G401.6 (cell line): ENCODE results near the gene USB1.

Source experiments
- FAIRE-seq: peaks from 2 replicates; lab custom pipeline; 2012; peaks lifted over from hg19 to GRCh38; lab: Jason Lieb, UNC

The USB1 gene, protein sequence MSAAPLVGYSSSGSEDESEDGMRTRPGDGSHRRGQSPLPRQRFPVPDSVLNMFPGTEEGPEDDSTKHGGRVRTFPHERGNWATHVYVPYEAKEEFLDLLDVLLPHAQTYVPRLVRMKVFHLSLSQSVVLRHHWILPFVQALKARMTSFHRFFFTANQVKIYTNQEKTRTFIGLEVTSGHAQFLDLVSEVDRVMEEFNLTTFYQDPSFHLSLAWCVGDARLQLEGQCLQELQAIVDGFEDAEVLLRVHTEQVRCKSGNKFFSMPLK

DNA sequence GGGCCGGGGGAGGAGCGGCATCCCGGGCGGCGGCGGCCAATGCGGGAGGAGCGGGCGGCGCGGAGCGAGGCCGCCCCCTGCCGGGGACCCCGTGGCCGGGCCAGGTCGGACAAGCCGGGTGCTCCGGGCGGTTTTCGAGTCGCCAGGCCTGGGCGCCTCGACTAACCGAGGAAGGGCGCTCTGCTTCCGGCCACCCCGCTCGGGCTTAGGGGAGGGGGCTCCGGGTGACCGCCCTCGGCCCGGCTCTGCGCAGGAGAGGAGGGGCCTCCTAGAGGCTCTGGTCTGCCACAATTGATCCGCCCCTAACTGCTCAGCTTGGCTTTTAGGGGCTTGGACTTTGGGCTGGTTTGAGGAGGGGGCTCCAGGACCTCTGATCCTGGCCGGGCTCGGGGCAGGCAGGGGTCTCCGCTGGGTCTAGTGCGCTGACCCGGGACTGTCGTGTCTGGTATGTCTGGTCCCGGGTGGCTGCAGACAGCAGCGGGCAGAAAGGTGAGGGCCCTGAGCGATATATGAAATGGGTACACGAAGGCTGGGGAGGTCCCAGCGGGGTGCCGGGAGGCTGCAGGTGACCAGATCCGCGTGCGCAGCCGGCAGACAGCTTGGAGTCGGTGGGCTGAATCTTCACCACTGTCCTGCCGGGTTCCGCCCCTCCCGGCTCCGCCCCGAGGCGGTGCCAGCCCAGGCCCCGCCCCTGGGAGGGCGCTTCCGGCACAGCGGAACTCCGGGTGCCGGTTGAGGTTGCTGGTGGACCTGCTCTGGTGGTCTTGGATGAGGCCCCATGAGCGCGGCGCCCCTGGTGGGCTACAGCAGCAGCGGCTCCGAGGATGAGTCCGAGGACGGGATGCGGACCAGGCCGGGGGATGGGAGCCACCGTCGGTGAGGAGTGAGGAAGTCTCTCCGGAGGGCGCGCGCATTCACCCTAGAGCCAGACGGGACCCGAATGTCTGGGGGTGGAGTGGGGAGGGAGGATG, at the start of gene USB1:
USB1 (plus strand) TSS at position 702 of the 971 bp plus-strand sequence; CDS start at position 779, 77 bp downstream.
- peak; percentile 21 for FAIRE-seq

DNA sequence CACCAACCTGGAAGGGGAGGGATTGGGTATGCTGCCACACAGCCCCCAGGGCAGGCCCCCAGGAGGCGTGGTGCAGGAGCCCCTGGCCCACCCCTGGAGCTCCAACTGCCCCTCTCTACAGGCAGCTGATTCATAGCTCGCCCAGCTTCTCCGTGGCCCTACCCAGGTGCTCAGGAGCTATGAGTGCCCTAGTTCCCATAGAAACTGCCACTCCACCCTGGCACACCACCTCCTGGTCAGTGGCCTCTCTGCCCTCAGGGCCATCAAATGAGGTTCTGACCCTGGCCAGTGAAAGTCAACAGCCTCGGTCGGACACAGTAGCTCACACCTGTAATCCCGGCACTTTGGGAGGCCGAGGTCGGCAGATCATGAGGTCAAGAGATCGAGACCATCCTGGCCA, 48.3 kb upstream of the USB1 start:
- FAIRE-seq: no peak

DNA sequence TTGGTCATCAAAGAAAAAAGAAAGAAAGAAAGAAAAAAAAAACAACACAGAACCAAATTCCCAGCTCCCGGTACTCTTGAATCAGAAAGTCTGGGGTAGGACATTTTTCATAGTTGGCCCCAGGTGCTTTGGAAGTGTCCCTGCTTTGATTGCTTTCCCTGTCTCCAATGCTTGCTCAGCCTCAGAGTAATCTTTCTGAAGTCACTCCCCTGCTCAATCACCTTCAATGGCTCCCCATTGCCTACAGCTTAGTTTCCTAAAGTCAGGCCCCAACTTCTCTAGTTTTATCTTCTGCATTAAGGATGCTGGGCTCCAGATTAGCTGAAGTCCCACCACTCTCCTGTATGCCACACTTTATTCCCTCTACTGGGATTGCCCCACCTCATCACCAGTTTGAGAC, 47.4 kb upstream of the USB1 start:
- no peak for FAIRE-seq

DNA sequence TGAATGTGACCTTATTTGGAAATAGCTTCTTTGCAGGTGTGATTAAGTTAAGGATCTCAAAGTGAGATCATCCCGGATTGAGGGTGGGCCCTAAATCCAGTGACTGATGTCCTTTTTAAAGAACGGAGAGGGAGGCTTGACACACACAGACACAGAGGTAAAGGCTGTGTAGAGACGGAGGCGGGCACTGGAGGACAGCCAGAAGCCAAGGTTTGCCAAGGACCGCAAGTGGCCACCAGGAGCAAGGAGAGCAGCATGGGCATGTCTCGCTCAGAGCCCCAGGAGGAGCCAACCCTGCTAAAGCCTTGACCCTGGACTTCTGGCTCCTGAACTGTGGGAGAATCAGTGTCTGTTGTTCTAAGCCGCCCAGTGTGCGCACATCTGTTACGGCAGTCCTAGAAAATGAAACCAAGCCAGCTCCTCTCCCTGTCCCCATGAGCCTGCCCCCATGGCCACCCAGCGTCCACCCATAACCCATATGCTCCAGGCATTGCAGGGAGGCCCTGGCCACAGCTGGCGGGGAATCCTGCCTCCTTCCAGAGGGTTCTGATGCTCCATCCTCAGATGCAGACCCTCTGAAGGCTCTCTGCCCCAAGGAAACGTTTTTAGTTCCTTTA, 45.5 kb upstream of the USB1 start:
- no peak for FAIRE-seq

DNA sequence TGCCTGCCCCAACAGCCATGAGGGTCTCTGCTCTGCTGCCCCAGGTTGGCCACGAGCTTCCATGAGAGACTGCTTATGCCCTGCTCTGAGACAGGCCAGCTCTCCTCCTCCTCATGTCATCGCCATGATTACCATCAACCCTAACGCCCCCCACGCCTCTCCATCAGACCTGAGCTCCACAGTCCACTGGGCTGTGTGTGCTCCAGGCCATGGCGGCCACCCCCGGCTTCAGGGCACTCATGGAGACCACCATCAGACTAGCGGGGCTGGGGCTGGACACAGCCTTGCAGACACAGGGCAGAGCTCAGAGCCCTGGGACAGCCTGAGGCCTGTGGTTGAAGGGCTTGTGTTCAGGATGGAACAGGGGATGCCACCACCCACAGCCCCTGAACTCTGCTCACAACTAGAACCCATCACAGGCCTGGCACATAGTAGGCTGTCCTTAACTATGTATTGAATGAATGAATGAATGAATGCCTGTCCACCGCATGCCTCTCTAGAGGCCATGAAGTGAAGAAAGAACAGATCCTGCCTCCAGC, 44.9 kb upstream of the USB1 start:
- FAIRE-seq: no peak

DNA sequence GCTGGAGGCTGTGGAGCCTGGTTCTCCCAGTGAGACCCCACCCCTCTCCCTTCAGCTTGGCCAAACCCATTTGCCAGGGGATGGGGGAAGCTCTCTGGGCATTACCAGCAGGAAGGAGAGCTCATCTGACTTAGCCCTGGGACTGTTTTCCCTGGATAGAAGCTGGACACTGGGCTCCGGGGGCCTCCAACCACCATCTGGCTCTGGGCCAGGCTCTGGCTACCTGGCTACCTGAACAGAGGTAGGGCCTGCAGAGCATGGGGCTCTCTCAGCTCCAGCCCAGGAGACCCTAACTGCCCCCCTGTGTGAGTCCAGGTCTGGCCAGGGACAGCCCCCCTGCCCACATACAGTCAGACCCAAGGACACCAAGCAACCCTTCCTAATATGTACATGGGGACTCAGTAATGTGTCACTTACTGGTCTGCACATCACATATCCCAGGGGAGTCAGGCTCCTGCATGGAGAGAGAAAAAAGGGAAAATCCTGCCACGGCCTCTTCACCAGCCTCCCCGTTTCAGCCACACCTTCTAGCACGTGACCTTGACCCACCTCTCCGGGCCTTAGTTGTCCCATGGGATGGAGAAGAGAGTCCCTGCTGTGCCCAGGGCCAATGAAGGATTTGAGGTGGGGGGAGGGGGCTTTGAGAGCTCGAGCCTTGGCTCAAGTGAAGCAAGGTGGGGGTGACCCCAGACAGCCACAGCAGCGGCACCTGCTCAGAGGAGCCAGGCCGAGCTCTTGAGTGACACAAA, 44.1 kb upstream of the USB1 start:
- no peak for FAIRE-seq

DNA sequence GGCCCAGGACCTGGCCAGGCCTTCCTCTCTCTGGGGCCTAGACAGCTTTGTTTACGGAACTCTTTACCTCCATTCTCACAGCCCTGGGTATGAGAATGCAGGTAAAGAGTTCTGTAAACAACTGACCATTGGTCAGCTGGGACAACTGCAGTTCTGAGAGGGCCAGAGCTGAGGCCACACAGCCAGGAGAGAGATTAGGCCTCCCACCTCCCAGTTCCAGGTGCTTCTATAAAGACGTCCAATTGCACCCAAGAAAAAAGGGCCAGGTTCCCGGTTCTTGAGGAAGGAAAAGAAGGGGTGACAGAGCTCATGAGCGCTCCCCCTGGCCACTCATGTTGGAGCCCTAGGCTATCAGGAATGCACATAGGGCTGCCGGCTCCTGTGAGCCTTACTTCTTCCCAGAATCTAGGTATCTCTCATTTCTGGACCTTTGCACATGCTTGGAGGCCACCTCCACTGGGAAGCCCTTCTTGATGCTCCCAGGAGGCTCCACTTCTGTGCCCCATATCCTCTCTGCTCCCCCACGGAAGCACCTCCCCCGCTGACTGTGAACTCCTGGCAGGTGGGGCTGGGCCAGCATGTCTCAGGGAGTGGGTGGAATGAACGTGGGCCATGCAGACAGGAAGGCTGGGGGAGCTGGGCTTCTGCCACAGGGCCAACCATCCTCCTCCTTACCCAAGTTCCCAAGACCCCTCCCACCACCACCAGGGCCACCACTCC, 43.4 kb upstream of the USB1 start:
- FAIRE-seq: no peak

DNA sequence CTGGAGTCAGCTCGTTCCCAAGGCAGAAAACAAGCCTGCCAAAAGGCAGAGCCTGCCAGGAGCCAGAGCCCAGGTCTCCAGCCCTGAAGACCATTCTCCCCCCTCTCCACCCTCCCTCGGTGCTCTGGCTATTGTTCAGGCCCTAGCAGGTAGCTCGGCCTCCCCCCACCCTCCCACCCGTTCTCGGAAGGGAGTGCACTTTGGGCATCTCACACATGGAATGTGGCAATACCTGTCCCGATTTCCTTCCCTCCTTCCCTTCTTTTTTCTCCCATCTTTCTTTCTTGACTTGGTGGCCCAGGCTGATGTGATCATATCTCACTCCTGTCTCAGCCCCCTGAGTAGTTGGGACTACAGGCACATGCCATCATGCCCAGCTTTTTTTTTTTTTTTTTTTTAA, 42.7 kb upstream of the USB1 start:
- FAIRE-seq: no peak

DNA sequence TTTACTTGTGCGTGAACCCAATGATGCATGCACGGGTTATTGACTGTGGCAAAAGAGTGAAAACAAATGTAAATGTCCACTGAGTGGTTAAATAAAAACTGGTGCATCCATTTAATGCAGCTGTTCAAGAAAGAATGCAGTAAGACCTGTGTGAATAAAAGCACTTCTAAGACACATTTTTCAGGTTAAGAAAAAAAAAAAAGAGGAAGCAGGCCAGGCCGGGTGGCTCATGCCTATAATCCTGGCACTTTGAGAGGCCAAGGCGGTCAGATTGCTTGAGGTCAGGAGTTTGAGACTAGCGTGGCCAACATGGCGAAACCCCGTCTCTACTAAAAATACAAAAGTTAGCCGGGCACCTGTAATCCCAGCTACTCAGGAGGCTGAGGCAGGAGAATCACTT, 42.1 kb upstream of the USB1 start:
- FAIRE-seq: no peak

DNA sequence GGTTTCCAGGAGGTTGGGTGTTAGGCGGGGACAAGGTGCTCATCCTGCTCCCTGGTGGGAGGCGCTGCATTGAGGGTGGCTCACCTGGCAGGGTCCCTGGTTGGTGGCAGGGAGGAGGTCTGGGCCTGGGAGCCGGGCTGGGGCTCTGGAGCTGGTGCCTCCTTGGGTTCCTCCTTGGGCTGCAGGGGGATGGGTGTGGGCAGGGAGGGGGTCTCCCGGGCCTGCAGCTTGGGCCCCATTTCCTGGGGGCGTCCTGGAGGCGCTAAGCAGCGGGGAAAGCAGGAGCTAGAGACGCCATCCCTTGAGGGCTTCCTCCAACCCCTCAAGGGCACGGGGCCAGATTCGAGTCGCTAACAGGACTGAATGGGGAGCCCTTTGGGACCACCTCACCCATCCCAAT, 41.4 kb upstream of the USB1 start:
- no peak for FAIRE-seq

DNA sequence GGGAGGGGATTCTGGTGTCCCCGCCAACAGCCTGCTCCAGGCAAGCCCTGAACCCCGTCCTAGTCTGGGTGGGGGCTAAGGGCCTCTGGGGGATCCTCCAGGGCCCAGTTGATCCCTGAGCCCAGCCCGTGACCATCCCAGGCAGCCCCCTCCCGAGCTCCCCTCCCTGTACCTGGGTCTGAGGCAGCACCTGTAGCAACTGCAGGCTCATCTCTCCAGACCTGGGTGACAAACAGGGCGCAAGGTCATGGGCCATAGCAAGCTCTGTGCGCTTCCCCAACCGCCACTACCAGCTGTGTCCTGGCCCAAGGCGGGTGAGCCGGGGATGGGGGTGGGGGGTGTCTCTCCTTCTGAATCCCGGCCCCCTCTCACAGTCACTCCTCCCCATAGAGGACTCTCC, 40.9 kb upstream of the USB1 start:
- FAIRE-seq: no peak

DNA sequence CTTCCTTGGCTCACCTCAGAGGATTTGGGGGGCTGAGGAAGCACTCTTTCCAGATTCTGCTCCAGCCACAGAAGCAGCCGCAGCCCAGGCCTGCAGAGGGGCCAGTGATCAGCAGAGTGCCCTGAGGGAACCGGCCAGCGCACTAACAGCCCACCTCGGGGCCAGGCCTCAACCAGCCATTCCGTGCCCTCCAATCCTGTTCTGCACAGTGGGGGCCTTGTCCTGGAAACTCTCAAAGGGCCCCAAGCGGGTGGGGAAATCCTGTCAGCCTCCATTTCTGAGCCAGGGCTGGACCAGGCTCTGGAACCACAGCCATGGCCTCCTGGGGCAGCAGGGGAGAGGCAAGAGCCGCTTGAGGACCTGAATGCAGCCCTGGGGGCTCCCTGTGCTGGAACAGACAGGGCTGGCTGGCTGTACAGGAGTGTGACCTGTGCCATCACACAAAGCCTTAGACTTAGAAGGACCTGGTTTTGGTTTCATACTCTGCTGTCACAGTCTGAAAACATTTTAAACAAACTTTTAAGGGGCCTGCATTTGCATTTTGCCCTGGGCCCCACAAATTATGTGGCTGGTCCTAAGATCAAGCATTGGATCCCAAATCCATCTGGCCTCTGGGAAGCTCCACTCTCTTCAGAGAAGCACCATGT, 40.3 kb upstream of the USB1 start:
- FAIRE-seq: no peak

DNA sequence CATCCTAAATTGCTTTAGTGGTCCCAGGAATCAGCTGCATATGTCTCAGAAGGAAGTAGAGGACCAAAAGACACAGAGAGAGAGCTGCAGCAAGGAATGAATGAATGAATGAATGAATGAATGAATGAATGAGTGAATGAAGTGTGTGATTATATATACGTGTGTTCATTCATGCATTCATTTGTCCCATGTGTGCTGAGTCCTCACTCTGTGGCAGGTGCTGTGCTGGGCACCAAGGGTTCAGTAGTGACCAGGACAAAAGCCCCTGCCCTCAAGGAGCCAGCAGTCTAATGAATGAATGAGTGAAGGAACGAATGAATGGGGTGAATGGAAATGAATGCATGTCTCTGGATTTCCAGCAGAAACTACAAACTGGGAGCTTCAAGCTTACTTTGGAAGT, 39.7 kb upstream of the USB1 start:
- FAIRE-seq: no peak

DNA sequence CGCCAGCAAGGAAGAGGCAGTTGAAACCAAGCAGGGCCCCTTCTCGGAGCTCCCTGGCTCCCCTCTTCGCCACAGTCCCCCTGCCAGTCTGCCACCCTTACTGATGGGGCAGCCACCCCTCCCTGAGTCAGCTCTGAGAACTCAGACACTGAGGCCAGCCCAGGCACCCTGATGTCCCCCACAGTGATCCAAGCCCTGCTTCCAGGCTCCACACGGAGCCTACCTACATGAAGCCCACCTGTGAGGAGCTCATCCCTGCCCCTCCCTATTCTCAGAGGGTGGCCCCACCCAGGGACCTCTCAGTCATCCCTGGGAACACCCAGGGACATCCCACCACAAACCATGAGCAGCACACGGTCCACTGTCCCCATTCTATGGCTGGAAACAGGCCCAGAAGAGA, 39.2 kb upstream of the USB1 start:
- FAIRE-seq: no peak

DNA sequence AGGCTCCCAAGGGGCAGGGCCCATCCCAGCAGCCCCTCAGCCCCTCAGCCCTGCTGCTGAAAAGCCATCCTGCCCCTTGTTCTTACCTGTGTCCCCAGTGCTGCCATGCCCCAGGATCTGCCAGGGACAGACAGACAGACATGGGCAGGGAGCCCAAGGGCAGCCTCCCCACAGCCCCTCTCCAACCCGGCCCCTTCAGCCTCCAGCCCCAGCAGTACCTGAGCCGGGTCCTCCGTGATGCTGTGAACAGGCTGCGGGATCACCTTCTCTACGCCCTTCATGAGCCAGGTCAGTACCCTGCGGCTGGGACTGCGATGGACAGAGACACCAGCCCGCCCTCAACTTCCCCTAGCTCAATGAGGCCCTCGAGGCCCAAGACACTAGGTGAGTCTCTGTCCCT, 38.5 kb upstream of the USB1 start:
- no peak for FAIRE-seq

DNA sequence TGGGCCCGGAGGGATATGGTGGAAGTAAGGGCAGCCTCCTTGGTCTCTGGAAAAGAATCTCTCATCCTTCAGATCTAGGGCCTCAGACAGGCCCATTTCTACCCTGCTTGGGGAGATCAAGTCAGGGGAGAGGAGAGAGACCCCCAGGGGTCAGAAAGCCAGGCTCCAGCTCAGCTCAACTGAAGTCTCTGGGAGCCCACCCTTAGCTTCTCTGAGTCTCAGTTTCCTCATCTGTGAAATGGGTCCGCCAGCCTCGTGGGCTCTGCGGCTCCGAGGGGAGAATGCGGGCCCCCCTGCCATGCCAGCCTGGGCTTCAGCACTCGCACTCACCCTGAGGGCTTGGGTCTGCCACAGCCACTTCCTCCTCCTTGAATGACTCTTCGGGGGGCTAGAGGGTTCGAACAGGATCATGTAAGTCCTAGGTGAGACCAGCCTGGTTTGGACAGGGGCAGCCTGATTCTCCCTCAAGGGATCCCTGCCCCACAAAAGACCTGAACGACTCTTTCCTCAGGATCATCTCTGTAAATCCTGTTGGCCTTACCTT, 37.0 kb upstream of the USB1 start:
- FAIRE-seq: no peak

DNA sequence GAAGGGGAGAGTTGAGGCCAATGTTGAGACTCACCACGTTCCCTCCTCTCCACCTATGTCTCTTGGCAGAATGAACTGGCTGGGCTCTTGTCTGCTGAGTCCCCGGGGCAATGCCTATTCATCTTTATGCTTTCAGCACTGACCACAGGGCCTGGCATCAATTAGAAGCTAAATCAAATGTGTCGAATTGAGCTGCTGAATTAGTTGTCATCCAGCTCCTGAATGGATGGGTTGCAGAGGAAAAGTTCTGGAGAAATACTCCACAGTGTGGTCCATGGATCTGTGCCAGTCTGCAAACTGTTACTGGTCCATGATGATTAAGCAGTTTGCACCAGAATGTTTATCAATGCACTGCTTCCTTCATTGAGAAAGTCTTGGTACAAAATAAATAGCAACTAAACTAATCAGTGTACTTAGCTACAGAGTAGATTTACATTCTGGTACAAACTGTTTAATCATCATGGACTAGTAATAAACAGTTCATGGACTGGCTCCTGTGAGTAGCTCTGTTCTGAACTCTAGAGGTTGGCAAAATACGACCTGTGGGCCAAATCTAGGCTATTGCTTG, 34.9 kb upstream of the USB1 start:
- FAIRE-seq: no peak

DNA sequence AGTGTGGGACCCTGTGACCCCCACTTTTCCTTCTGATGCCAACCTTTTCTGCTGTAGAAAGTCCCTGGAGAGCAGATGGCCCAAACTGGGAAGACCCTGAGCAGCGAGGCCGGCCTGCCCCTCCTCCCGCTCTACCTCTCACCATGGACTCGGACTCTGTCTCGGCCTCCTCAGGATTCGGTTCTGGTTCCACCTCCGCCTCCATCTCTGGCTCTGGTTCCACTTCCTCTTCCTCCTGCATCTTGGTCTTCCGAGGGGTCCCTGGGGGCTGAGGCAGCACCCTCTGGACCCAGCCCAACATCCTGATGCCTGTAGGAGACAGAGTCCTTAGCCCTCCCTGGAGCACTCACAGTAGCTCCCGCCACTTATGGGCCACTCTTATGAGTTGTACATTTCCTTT, 34.2 kb upstream of the USB1 start:
- FAIRE-seq: no peak

DNA sequence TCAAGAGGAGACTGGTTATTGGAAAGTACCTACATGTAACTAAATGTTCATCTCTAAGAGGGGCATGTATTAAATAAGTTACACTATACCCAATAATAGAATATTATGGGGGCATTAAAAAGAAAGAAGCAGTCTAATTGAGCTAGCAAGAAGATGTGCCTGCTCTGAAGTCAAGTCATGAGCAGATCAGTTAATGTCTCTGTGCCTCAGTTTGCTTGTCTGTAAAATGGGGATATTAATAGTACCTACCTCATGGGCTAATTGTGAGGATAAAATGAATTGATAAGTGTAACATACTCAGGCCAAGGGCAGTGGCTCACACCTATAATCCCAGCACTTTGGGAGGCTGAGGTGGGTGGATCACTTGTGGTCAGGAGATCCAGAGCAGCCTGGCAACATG, 33.3 kb upstream of the USB1 start:
- FAIRE-seq: no peak

DNA sequence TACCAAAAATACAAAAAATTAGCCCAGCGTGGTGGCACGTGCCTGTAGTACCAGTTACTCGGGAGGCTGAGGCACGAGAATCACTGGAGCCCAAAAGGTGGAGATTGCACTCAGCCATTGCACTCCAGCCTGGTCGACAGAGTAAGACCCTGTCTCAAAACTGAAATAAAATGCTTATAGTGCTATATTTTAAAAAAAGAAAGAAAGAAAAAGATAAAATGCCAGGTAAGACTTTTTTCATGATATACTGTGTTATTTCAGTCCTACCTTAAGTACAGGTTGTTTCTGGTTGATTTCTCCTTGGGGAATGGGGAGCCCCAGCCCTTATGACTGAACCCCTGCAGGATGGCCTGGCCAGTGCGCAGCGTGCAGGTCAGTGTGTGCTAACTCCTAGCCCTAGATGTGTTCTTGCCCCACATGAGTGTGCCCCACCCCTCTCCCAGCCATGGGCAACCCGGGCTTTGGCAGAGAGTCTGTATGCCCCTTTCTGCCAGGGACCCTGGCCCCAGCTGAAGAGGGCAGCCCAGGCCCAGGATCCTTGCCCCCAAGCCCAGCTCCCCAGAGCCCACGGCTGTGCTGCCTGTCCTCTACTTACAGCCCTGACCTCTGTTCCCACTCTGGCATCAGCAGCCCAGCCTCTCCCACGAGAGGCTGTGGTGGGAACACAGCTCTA, 31.6 kb upstream of the USB1 start:
- no peak for FAIRE-seq
